ENCODE measurements around the gene DGKG. TPM values are rescaled to one million over a fixed set of nuclear protein-coding genes. Genes with fewer than 3 reads are reported as not detected.

Gene DGKG
- polyA plus RNA-seq, 1 of the 3 experiments (the other 2 are of a cell fraction) = 0.12 TPM

DNA sequence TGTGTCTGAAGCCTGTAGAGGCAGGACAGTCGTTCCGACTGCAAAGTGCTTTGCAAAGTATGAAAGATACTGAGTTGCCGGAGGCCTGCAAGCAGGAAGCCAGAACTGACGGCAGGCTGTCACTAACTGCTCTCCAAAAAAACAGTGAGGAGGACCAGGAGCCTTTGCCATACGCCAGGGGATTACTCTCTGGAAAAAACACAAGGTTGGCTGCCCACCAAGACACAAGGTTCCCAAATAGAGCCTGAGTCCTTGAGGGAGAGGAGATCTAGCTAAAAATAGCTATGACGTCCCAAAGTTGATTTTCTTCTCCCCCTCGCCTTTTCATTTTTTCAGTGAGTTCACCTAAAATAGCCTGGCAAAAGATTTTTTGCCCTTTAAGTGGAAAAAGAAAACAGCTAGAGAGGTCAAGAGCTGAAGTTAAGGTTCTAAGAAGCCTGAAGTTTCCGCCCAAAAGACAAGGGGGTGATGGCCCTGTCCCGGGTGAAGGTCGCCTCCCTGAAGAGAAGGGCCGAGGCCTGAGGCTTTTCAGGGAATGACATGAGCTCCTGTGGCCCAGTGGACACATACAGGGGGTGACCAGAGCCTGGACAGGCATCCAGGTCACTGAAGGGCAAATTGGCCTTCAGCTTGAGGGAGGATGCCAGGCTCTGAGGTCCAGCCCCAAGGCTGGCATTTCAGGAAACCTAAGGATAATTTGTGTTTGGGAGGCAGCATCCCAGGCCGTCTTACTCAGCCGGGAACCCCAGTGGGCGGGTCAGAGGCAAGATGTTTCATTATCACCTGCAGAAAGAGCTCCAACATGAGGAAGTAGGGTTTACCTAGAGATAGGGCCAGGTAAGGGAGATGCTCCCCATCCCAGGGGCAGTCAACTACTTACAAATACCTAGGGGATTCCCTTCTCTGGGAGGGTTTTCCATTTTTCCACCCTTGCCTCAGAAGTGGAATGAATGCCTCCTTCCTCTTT is 44.9 kb upstream of the DGKG start:
- Histone ChIP-seq H3K9ac (no peak overlapping the region), H3K9me2 (no peaks in the 10 kb centered on the region), H3K4me3 (ENCODE audit: low read depth in 2 of 2, low read length in 1 of 2) (no peak overlapping the region), H3K9me3 (no peaks in the 10 kb centered on the region), H3F3A (replicated peaks; ENCODE audit: insufficient read depth) (no peaks in the 10 kb centered on the region), H3K4me1 (ENCODE audit: control insufficient read depth in 1 of 2, insufficient read depth in 2 of 2, low read depth in 1 of 2, low read length in 1 of 2) (peaks cover 0 to 3% of the 10 kb centered on the region in 2 experiments; a peak in 1 of 4 replicates), H3K27ac (ENCODE audit: low read depth in 2 of 2, low read length in 1 of 2) (no peak overlapping the region), H3K36me3 (replicated peaks in 1 of 2; ENCODE audit: control insufficient read depth in 1 of 2, insufficient read depth in 2 of 2, low read length in 1 of 2) (no peaks in the 10 kb centered on the region), H3K4me2 (no peak overlapping the region), H3K27me3 (ENCODE audit: insufficient read depth) (no peaks in the 10 kb centered on the region), H2AFZ (ENCODE audit: low read depth) (no peak overlapping the region), H4K20me1 (ENCODE audit: insufficient read depth) (no peaks in the 10 kb centered on the region), H3K79me2 (ENCODE audit: insufficient read depth) (no peaks in the 10 kb centered on the region)
- TF ChIP-seq NRF1 (IDR thresholded peaks at IDR 0.05; ENCODE audit: low read depth, low read length) = no peak
- no peak for TF ChIP-seq SMC3 (IDR thresholded peaks at IDR 0.05; ENCODE audit: low read depth, low read length)
- DNase-seq = no peak
- POLR2A ChIA-PET = interaction anchor here (0.6 kb wide), 1 partner anchor 193 kb away, joined by 3 read pairs; no protein-coding TSS in a partner anchor
- CTCF ChIA-PET = no interaction called here
- WGBS (ENCODE audit: low lambda C conversion rate) = 55% methylated on average over 12 of the region's 14 CpGs

DNA sequence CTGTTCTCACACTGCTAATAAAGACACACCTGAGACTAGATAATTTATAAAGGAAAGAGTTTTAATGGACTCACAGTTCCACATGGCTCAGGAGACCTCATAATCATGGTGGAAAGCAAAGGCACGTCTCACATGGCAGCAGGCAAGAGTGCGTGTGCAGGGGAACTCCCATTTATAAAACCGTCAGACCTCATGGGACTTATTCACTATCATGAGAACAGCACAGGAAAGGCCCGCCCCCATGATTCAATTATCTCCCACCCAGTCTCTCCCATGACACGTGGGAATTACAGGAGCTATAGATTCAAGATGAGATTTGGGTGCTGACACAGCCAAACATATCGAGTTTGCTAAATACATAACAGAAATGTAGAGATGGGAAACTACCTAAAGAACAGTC is 39.5 kb upstream of the DGKG start:
- H3K27ac ChIP-seq (ENCODE audit: low read depth in 2 of 2, low read length in 1 of 2) = no peak overlapping the region
- DNase-seq = no peak
- no peaks in the 10 kb centered on the region for H3K9me2 ChIP-seq
- no peaks in the 10 kb centered on the region for H3F3A ChIP-seq (replicated peaks; ENCODE audit: insufficient read depth)
- ChIA-PET CTCF (interaction anchor here (1.6 kb wide), 1 partner anchor 9 kb away, joined by 6 read pairs; no protein-coding TSS in a partner anchor), POLR2A (no interaction called here)
- H3K79me2 ChIP-seq (ENCODE audit: insufficient read depth) = no peaks in the 10 kb centered on the region
- H3K4me3 ChIP-seq (ENCODE audit: low read depth in 2 of 2, low read length in 1 of 2) = no peak overlapping the region
- H3K4me2 ChIP-seq = no peak overlapping the region
- H3K4me1 ChIP-seq (ENCODE audit: control insufficient read depth in 1 of 2, insufficient read depth in 2 of 2, low read depth in 1 of 2, low read length in 1 of 2) = peaks cover 0 to 3% of the 10 kb centered on the region in 2 experiments; a peak in 1 of 4 replicates
- H3K9me3 ChIP-seq = no peaks in the 10 kb centered on the region
- H2AFZ ChIP-seq (ENCODE audit: low read depth) = no peak overlapping the region
- no peaks in the 10 kb centered on the region for H4K20me1 ChIP-seq (ENCODE audit: insufficient read depth)
- H3K36me3 ChIP-seq (replicated peaks in 1 of 2; ENCODE audit: control insufficient read depth in 1 of 2, insufficient read depth in 2 of 2, low read length in 1 of 2) = no peaks in the 10 kb centered on the region
- H3K27me3 ChIP-seq (ENCODE audit: insufficient read depth) = no peaks in the 10 kb centered on the region
- H3K9ac ChIP-seq = no peak overlapping the region
- WGBS (ENCODE audit: low lambda C conversion rate) = 34% methylated on average over 6 of the region's 6 CpGs
- no peak for TF ChIP-seq CHD2 (IDR thresholded peaks at IDR 0.05; ENCODE audit: low read length, partially characterized antibody)
- TF ChIP-seq SMC3 (IDR thresholded peaks at IDR 0.05; ENCODE audit: low read depth, low read length) = no peak
- TF ChIP-seq FOXM1 (IDR thresholded peaks at IDR 0.05; ENCODE audit: low read depth) = no peak
- no peak for TF ChIP-seq SIN3A (IDR thresholded peaks at IDR 0.05; ENCODE audit: borderline replicate concordance, low read depth, low read length)
- no peak for TF ChIP-seq GABPA (IDR thresholded peaks at IDR 0.05; ENCODE audit: low read depth)
- TF ChIP-seq RXRA (IDR thresholded peaks at IDR 0.05; ENCODE audit: borderline replicate concordance, low read depth) = no peak
- no peak for TF ChIP-seq POLR2AphosphoS5 (IDR thresholded peaks at IDR 0.05; ENCODE audit: low read depth, low read length)
- TF ChIP-seq FOSL2 (IDR thresholded peaks at IDR 0.05; ENCODE audit: borderline replicate concordance, low read depth) = no peak
- no peak for TF ChIP-seq EZH2phosphoT487 (IDR thresholded peaks at IDR 0.05; ENCODE audit: borderline replicate concordance, low read depth)
- TF ChIP-seq, protein P1, sequence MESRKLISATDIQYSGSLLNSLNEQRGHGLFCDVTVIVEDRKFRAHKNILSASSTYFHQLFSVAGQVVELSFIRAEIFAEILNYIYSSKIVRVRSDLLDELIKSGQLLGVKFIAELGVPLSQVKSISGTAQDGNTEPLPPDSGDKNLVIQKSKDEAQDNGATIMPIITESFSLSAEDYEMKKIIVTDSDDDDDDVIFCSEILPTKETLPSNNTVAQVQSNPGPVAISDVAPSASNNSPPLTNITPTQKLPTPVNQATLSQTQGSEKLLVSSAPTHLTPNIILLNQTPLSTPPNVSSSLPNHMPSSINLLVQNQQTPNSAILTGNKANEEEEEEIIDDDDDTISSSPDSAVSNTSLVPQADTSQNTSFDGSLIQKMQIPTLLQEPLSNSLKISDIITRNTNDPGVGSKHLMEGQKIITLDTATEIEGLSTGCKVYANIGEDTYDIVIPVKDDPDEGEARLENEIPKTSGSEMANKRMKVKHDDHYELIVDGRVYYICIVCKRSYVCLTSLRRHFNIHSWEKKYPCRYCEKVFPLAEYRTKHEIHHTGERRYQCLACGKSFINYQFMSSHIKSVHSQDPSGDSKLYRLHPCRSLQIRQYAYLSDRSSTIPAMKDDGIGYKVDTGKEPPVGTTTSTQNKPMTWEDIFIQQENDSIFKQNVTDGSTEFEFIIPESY (IDR thresholded peaks at IDR 0.05; ENCODE audit: borderline replicate concordance, low read depth) = no peak
- TF ChIP-seq NFIC (IDR thresholded peaks at IDR 0.05; ENCODE audit: borderline replicate concordance) = no peak
- TF ChIP-seq TEAD4 (IDR thresholded peaks at IDR 0.05; ENCODE audit: borderline replicate concordance, insufficient read depth) = no peak
- TF ChIP-seq TAF1 (IDR thresholded peaks at IDR 0.05; ENCODE audit: borderline replicate concordance, low read depth, low read length) = no peak
- TF ChIP-seq RFX5 (IDR thresholded peaks at IDR 0.05; ENCODE audit: low read length) = no peak
- no peak for TF ChIP-seq FOXJ3 (CRISPR knock-in tag; IDR thresholded peaks at IDR 0.05)
- no peak for TF ChIP-seq ELF1 (IDR thresholded peaks at IDR 0.05)
- TF ChIP-seq GATA2 (CRISPR knock-in tag; IDR thresholded peaks at IDR 0.05) = no peak
- TF ChIP-seq, protein P2, sequence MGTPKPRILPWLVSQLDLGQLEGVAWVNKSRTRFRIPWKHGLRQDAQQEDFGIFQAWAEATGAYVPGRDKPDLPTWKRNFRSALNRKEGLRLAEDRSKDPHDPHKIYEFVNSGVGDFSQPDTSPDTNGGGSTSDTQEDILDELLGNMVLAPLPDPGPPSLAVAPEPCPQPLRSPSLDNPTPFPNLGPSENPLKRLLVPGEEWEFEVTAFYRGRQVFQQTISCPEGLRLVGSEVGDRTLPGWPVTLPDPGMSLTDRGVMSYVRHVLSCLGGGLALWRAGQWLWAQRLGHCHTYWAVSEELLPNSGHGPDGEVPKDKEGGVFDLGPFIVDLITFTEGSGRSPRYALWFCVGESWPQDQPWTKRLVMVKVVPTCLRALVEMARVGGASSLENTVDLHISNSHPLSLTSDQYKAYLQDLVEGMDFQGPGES (IDR thresholded peaks at IDR 0.05; ENCODE audit: low read depth, low read length) = no peak
